GM18868 (cell line): Measurements from ENCODE around the gene SLC35F4.

Experiments
- ATAC-seq: cut with Tn5 transposase; IDR thresholded peaks from one replicate; pipeline ENCODE4 v1.9.1; 2021; ENCODE audit warnings: mild to moderate bottlenecking, moderate library complexity; ENCODE audit not compliant: unreplicated experiment

Gene SLC35F4

DNA sequence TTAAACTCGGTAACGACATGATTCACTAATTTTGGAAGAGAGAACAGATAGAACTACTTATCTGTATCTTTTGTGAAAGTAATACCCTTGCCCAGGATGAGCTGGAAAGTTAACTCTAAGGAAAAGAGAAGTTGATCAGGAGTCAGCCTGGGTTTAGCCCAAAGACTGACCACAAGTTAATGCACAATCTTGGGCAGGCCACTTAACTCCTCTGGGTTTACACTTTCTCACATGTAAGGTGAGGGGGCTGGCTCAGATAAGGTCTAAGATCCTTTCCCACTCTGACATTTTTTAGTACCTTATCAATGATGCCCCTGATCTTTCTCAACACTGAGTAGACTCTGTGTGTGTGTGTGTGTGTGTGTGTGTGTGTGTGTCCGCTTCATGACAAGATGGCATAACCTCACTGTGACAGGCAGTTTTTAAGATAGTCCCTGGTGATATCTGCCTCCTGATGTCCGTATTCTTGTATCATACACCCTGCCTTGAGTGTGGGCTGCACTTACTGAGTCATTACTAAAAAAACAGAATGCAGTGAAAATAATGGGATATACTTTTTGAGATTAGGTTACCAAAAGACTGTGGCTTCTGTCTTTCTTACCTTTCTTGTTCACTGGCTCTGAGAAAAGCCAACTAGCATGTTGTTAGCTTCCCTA is 316.0 kb downstream of the SLC35F4 start:
- ATAC-seq, result no peak

DNA sequence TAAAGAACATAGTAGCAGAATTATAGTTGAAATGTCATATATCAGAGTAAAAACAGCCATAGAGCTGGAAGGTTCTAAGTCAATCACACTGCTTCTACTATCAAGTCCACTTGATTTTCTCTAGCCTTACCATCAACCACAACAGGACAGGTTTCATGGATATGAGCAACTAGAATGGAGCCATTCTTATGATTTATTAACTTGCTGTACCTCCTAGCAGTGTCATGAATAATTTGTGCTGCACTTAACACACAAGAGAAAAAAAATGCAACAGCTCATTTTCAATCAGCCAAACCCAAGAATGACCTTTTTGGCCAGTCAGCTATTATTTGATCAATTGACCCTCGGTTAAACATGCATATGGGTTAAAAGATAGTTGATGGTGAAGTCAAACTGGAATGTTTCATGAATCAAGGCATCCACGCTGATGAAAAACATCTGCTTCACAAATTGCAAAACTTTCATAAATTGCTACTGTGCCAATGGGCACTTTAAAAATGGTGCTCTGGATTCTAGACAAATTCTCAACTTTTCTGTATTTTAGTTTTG is 316.8 kb downstream of the SLC35F4 start:
- no peak for ATAC-seq

DNA sequence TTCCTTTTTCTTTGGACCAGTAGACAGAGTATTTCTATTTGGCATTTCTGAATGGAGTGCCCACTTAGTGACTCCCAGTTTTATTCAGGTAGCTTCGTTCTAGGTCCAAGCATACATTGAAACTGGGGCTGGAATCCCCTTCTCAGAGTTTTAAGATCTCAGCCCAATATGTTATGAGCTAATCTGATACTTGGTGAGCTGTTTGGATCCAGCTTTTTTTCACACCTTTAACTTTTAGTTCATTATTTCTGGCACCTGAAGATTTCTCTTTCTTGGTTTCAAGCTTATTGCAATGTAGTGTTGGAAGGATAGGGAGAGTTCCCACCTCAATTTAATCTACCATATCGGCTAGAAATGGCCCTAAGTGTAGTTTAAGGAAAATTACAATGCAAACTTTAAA is 318.8 kb downstream of the SLC35F4 start:
- no peak for ATAC-seq

DNA sequence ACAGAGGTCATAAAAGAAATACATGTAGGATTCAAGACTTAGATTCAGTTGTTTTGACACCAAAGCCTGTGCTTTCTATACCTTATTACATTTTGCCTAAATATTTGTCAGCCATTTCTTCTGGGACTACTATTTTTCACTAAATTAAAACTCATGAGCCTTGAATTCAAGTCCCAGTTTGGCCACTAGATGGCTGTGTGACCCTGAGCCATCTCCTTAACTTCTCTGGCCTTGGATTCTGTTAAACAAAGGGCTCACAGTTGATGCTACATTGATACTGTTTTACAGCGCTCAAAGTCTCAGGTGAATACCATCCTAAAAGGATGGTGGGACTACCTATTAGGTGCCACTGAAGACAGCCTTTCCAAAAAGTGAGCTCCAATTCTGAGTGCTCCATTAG is 332.7 kb downstream of the SLC35F4 start:
- peak; percentile 72 for ATAC-seq

DNA sequence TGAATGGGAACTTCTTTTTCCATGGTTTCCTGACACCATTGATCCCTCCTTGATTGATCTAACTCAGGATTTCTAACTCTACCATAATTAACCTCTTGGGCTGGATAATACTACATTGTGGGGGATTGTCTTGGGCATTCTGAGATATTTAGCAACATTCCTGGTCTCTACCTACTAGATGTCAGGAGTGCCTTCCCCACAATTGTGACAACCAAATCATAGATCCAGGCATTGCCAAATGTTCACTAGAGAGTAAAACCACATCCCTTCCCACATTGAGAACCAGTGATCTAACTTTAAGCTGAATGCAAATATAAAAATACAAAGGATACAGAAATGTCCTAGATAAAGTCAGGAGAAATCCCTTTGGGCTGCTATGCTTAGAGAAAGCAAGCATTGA is 335.3 kb downstream of the SLC35F4 start:
- no peak for ATAC-seq

DNA sequence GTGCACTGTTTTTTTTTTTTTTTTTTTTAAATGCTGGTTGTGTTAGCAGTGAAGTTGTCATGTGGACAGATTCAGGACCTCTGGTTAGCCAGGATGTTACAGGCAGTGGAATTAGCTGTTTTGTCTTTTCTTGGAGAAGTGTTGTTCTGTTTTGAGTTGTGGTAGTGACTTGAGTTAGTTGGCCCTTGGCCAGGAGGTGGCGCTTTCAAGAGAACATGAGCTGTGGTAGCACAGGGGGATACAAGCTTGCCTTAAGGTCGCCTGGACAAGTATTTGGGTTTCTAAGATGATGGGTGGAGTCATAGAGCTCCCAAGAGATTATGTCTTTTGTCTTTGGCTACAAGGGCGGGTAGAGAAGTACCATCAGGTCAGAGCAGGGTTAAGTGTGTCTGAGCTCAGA is 338.9 kb downstream of the SLC35F4 start:
- ATAC-seq, result no peak

DNA sequence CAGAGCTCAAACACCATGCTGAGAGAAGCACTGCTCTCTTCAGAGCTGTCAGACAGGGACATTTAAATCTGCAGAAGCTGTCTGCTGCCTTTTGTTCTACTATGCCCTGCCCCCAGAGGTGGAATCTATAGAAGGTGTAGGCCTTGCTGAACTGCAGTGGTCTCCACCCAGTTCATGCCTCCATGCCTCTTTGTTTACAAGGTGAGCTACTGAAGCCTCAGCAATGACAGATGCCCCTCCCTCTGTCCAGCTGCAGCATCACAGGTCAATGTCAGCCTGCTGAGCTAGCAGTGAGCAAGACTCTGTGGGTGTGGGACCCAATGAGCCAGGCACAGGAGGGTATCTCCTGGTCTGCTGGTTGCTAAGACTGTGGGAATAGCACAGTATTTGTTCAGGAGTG is 346.8 kb downstream of the SLC35F4 start:
- no peak for ATAC-seq
